Iris pigment epithelial cell (primary cell): Measurements from ENCODE around the gene ASCC1.
"Not testable (repeated sequence)": the region's sequence is repeated elsewhere in the genome, so short reads cannot be mapped to it uniquely, and the experiment has no call there.

Source experiments
- DNase-seq: peaks from one replicate; pipeline ENCODE4 v3.0.0-alpha.2; 2011; ENCODE audit warnings: low read depth

The ASCC1 gene

GRCh38 chr10:72124989-72125388 is 91.1 kb downstream of the ASCC1 start:
- DNase-seq = peak; percentile 42

- DNase-seq = no peak
Observed at GRCh38 chr10:72124381-72124780, 91.7 kb downstream of the ASCC1 start.

- DNase-seq = no peak
Observed at GRCh38 chr10:72123616-72124015, 92.5 kb downstream of the ASCC1 start.

- no peak for DNase-seq
Observed at GRCh38 chr10:72122221-72122620, 93.9 kb downstream of the ASCC1 start.

- DNase-seq = no peak
Observed at GRCh38 chr10:72121389-72121788, 94.7 kb downstream of the ASCC1 start.

GRCh38 chr10:72116372-72116771 is 99.7 kb downstream of the ASCC1 start:
- no peak for DNase-seq

GRCh38 chr10:72114706-72115450 is 101.2 kb downstream of the ASCC1 start:
- DNase-seq = no peak

GRCh38 chr10:72110673-72111401 is 105.2 kb downstream of the ASCC1 start:
- DNase-seq = no peak

- no peak for DNase-seq
Observed at GRCh38 chr10:72109636-72110157, 106.4 kb downstream of the ASCC1 start.

- no peak for DNase-seq
Observed at GRCh38 chr10:72108830-72109635, 107.0 kb downstream of the ASCC1 start.

- not testable (repeated sequence) for DNase-seq
Observed at GRCh38 chr10:72108004-72108370, 108.1 kb downstream of the ASCC1 start.

- DNase-seq = no peak
Observed at GRCh38 chr10:72107325-72108003, 108.6 kb downstream of the ASCC1 start.

- DNase-seq = no peak
Observed at GRCh38 chr10:72106896-72107295, 109.2 kb downstream of the ASCC1 start.

- DNase-seq = no peak
Observed at GRCh38 chr10:72106154-72106849, 109.8 kb downstream of the ASCC1 start.

GRCh38 chr10:72105710-72106109 is 110.4 kb downstream of the ASCC1 start:
- no peak for DNase-seq

- DNase-seq = no peak
Observed at GRCh38 chr10:72105098-72105475, 111.0 kb downstream of the ASCC1 start.

GRCh38 chr10:72104472-72105097 is 111.5 kb downstream of the ASCC1 start:
- DNase-seq = no peak

GRCh38 chr10:72099600-72099921 is 116.5 kb downstream of the ASCC1 start:
- no peak for DNase-seq

GRCh38 chr10:72098836-72099599 is 117.1 kb downstream of the ASCC1 start:
- no peak for DNase-seq

- DNase-seq = no peak
Observed at GRCh38 chr10:72098301-72098835, 117.7 kb downstream of the ASCC1 start.
